NCI-H2196 treated with DMSO at 0.1 percent for 48 hours (cell line): Measurements from ENCODE around the gene RPS28.

Source experiments
- DNase-seq: peaks from one replicate; lab custom pipeline; 2025; ENCODE audit not compliant: unreplicated experiment; lab: John Stamatoyannopoulos, UW

Gene RPS28

DNA sequence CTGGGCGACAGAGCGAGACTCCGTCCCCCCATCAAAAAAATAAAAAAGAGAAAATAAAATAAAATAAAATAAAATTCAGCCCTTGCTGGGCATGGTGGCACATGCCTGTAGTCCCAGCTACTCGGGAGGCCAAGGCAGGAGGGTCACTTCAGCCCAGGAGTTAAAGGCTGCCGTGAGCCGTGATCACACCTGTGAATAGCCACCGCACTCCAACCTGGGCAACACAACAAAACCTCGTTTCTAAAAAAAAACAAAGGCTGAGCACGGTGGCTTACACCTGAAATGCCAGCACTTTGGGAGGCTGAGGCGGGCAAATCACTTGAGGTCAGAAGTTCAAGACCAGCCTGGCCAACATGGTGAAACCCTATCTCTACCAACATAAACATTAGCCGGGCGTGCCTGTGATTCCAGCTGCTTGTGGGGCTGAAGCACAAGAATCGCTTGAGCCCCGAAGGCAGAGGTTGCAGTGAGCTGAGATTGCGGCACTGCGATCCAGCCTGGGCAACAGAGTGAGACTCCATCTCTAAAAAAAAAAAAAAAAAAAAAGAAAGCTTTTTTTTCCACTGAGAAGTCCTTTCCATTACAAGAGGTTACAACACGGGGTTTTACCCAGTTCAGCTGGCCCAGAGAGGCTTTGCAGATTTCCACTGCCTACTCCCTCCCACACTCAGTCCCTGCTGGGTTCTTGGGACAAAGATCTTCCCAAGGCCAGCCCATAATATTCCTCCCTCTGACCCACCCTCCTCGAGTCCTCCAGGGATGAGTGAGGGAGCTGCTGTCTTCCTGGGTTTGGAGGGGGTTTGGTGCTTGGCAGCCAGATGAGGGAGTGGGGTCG, 49.1 kb downstream of the RPS28 start:
- no peak for DNase-seq

DNA sequence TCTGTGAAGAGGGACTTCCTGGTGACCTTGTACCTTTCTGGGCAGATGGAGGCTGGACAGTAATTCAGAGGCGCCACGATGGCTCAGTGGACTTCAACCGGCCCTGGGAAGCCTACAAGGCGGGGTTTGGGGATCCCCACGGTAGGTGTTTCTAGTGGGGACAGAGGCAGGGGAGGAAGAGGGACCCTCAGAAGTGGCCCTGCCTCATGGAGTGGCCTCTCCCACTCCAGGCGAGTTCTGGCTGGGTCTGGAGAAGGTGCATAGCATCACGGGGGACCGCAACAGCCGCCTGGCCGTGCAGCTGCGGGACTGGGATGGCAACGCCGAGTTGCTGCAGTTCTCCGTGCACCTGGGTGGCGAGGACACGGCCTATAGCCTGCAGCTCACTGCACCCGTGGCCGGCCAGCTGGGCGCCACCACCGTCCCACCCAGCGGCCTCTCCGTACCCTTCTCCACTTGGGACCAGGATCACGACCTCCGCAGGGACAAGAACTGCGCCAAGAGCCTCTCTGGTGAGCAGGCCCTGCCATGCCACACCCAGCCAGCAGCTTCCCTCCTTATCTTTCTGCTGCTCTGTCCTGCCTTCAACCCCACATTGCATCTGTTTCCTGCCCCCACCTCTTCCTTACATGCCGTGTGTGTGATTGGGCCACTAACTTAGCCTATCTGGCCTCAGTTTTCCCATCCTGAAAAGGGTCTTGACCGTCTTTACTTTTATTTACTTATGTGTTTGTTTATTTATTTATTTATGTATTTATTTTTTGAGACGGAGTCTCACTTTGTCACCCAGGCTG, 49.9 kb downstream of the RPS28 start:
- DNase-seq, result no peak
